Measurements from ENCODE around the gene DMBT1.

- TF ChIP-seq REST (IDR thresholded peaks at IDR 0.05; ENCODE audit: low read depth, low read length) (no peak), FOXM1 (IDR thresholded peaks at IDR 0.05; ENCODE audit: low read depth, low read length) (no peak), SMC3 (IDR thresholded peaks at IDR 0.05; ENCODE audit: borderline replicate concordance, low read length) (no peak)
- TF ChIP-seq, protein P1, sequence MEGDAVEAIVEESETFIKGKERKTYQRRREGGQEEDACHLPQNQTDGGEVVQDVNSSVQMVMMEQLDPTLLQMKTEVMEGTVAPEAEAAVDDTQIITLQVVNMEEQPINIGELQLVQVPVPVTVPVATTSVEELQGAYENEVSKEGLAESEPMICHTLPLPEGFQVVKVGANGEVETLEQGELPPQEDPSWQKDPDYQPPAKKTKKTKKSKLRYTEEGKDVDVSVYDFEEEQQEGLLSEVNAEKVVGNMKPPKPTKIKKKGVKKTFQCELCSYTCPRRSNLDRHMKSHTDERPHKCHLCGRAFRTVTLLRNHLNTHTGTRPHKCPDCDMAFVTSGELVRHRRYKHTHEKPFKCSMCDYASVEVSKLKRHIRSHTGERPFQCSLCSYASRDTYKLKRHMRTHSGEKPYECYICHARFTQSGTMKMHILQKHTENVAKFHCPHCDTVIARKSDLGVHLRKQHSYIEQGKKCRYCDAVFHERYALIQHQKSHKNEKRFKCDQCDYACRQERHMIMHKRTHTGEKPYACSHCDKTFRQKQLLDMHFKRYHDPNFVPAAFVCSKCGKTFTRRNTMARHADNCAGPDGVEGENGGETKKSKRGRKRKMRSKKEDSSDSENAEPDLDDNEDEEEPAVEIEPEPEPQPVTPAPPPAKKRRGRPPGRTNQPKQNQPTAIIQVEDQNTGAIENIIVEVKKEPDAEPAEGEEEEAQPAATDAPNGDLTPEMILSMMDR (IDR thresholded peaks at IDR 0.05 in 2 of 3, conservative IDR thresholded peaks at IDR 0.05 in 1 of 3; ENCODE audit: control insufficient read depth in 2 of 3, extremely low read depth in 1 of 3, insufficient read depth in 1 of 3, low read depth in 3 of 3, low read length in 3 of 3): no peak
Observed at GRCh38 chr10:122532601-122533296, 27.8 kb upstream of the DMBT1 start.

All from GM12878 (cell line).